Measurements from ENCODE around the gene TPK1. TPM values are rescaled to one million over a fixed set of nuclear protein-coding genes. Genes with fewer than 3 reads are reported as not detected.

Gene TPK1
- total RNA-seq, 1 donor from 2014 or later = 4.0 TPM

- no peak for DNase-seq (ENCODE audit: low read depth, low spot score)
- H3K9me3 Mint-ChIP-seq = peaks cover 8% of the 10 kb centered on the region
- H3K4me1 Mint-ChIP-seq = peaks cover 11% of the 10 kb centered on the region
- peaks cover 3% of the 10 kb centered on the region for H3K27me3 Mint-ChIP-seq (ENCODE audit: low read depth)
- H3K27ac Mint-ChIP-seq (ENCODE audit: unreplicated experiment) = no peak overlapping the region
- no peak overlapping the region for H3K4me3 Mint-ChIP-seq
- no peaks in the 10 kb centered on the region for H3K36me3 Mint-ChIP-seq (ENCODE audit: low read depth)
- TF ChIP-seq CTCF (conservative IDR thresholded peaks at IDR 0.05) = no peak
Observed at GRCh38 chr7:144534655-144535395, 301.0 kb downstream of the TPK1 start.

GRCh38 chr7:144534196-144534595, 301.7 kb downstream of the TPK1 start:
- Mint-ChIP-seq H3K36me3 (ENCODE audit: low read depth) (no peaks in the 10 kb centered on the region), H3K27ac (ENCODE audit: unreplicated experiment) (no peak overlapping the region), H3K9me3 (peaks cover 8% of the 10 kb centered on the region), H3K4me3 (no peak overlapping the region), H3K4me1 (peaks cover 11% of the 10 kb centered on the region), H3K27me3 (ENCODE audit: low read depth) (peaks cover 3% of the 10 kb centered on the region)
- TF ChIP-seq CTCF (conservative IDR thresholded peaks at IDR 0.05) = no peak
- no peak for DNase-seq (ENCODE audit: low read depth, low spot score)

DNA sequence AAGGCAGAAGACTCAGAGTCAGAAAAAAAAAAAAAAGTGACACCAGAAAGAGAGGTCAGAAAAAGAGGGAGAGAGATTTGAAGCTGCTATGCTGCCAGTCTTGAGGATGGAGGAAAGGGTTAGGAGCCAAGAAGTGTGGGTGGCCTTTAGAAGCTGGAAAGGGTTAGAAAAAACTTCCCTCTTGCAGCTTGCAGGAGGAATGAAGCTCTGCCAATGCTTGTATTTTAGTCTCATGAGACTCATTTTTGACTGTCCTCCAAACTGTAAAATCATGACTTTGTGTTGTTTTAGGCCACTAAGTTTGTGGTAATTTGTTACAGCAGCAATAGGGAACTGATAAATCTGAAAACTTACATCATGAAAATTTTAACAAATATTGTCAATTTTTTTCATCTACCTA, 304.7 kb downstream of the TPK1 start:
- no peaks in the 10 kb centered on the region for H3K27me3 Mint-ChIP-seq (ENCODE audit: low read depth)
- TF ChIP-seq CTCF (conservative IDR thresholded peaks at IDR 0.05) = no peak
- H3K36me3 Mint-ChIP-seq (ENCODE audit: low read depth) = no peaks in the 10 kb centered on the region
- peaks cover 11% of the 10 kb centered on the region for H3K4me1 Mint-ChIP-seq
- H3K4me3 Mint-ChIP-seq = no peak overlapping the region
- H3K27ac Mint-ChIP-seq (ENCODE audit: unreplicated experiment) = no peak overlapping the region
- no peak for DNase-seq (ENCODE audit: low read depth, low spot score)
- H3K9me3 Mint-ChIP-seq = peaks cover 8% of the 10 kb centered on the region

GRCh38 chr7:144529269-144529926, 306.5 kb downstream of the TPK1 start:
- H3K9me3 Mint-ChIP-seq = peaks cover 3% of the 10 kb centered on the region
- no peak overlapping the region for H3K4me3 Mint-ChIP-seq
- no peak overlapping the region for H3K27ac Mint-ChIP-seq (ENCODE audit: unreplicated experiment)
- DNase-seq (ENCODE audit: low read depth, low spot score) = no peak
- H3K36me3 Mint-ChIP-seq (ENCODE audit: low read depth) = no peaks in the 10 kb centered on the region
- peaks cover 4% of the 10 kb centered on the region for H3K4me1 Mint-ChIP-seq
- H3K27me3 Mint-ChIP-seq (ENCODE audit: low read depth) = no peaks in the 10 kb centered on the region
- TF ChIP-seq CTCF (conservative IDR thresholded peaks at IDR 0.05) = no peak

DNA sequence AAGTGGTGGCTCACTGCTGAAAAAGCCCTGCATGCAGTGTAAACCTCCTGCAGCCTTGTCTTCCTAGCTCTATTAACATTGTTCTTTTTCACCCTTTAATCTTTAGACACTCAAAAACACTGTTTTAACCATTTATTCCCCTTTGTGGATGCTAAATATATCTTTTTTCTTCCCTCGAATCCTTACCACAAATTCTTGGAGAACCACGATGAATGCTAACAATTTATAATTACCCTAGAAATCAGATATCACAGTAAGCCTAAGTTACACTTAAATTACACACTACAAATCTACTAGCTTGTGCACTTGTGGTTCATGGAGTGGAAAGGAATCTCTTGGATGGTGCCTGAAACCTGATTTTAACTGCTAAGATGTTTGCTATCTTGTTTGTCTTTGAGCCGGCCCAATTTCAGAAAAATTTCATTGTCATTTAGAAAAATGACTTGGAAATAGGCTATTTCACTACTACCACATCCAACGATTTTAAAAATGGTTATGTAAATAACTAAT, 307.3 kb downstream of the TPK1 start:
- Mint-ChIP-seq H3K4me3 (no peak overlapping the region), H3K27ac (ENCODE audit: unreplicated experiment) (no peak overlapping the region), H3K36me3 (ENCODE audit: low read depth) (no peaks in the 10 kb centered on the region), H3K9me3 (peaks cover 3% of the 10 kb centered on the region), H3K27me3 (ENCODE audit: low read depth) (no peaks in the 10 kb centered on the region), H3K4me1 (no peaks in the 10 kb centered on the region)
- no peak for TF ChIP-seq CTCF (conservative IDR thresholded peaks at IDR 0.05)
- DNase-seq (ENCODE audit: low read depth, low spot score) = no peak
